KMS-11 (cell line): ENCODE data around the gene CCDC170.

ENCODE experiments used
- H2AFZ ChIP-seq: fragments of 200-600 bp; sonication (generic); 2 replicates; pipeline ENCODE4 v1.6.1; 2016; ENCODE audit warnings: antibody characterized with exemption, mixed run types, low read depth
- H3K27ac ChIP-seq: fragments of 200-600 bp; sonication (generic); 2 replicates; pipeline ENCODE4 v1.6.1; 2016; ENCODE audit warnings: mild to moderate bottlenecking, mixed run types
- H3K27me3 ChIP-seq: fragments of 200-600 bp; sonication (generic); 2 replicates; pipeline ENCODE4 v1.6.1; 2017; ENCODE audit warnings: mild to moderate bottlenecking, low read depth, mixed run types, moderate library complexity; ENCODE audit not compliant: insufficient read depth
- H3K36me3 ChIP-seq: fragments of 200-600 bp; sonication (generic); 2 replicates; pipeline ENCODE4 v1.6.1; 2017; ENCODE audit warnings: mild to moderate bottlenecking, mixed run types; ENCODE audit not compliant: insufficient read depth
- H3K4me1 ChIP-seq: fragments of 200-600 bp; sonication (generic); 2 replicates; pipeline ENCODE4 v1.6.1; 2016; ENCODE audit warnings: mild to moderate bottlenecking, low read depth, mixed run types; ENCODE audit not compliant: poor library complexity, severe bottlenecking
- H3K4me2 ChIP-seq: fragments of 200-600 bp; sonication (generic); 2 replicates; pipeline ENCODE4 v1.7.0; 2016; ENCODE audit warnings: mild to moderate bottlenecking, mixed run types
- H3K4me3 ChIP-seq: fragments of 200-600 bp; sonication (generic); IDR thresholded peaks from 2 replicates; pipeline ENCODE4 v1.6.1; 2017; ENCODE audit warnings: low read depth, low read length, mixed read lengths; ENCODE audit not compliant: insufficient read depth
- H3K79me2 ChIP-seq: fragments of 200-600 bp; sonication (generic); 2 replicates; pipeline ENCODE4 v1.6.1; 2016; ENCODE audit warnings: low read depth, mixed run types; ENCODE audit not compliant: insufficient read depth
- H3K9ac ChIP-seq: fragments of 200-600 bp; sonication (generic); 2 replicates; pipeline ENCODE4 v1.6.1; 2016; ENCODE audit warnings: mild to moderate bottlenecking, mixed run types
- H4K20me1 ChIP-seq: fragments of 200-600 bp; sonication (generic); 2 replicates; pipeline ENCODE4 v1.6.1; 2016; ENCODE audit warnings: mild to moderate bottlenecking, mixed run types; ENCODE audit not compliant: insufficient read depth
- TF ChIP-seq, protein P1 (sequence below): fragments of 200-600 bp; sonication (generic); conservative IDR thresholded peaks from 2 replicates; pipeline ENCODE4 v1.6.1; 2017; ENCODE audit warnings: low read depth, mild to moderate bottlenecking, antibody characterized with exemption, low read length, moderate library complexity, mixed read lengths

CCDC170 gene

GRCh38 chr6:151592449-151593159, 98.8 kb downstream of the CCDC170 start:
- no peaks in the 10 kb centered on the region for H3K79me2 ChIP-seq
- H3K4me3 ChIP-seq: no peak overlapping the region
- H4K20me1 ChIP-seq: no peaks in the 10 kb centered on the region
- H3K36me3 ChIP-seq: no peaks in the 10 kb centered on the region
- no peak overlapping the region for H3K9ac ChIP-seq
- TF ChIP-seq, protein P1, sequence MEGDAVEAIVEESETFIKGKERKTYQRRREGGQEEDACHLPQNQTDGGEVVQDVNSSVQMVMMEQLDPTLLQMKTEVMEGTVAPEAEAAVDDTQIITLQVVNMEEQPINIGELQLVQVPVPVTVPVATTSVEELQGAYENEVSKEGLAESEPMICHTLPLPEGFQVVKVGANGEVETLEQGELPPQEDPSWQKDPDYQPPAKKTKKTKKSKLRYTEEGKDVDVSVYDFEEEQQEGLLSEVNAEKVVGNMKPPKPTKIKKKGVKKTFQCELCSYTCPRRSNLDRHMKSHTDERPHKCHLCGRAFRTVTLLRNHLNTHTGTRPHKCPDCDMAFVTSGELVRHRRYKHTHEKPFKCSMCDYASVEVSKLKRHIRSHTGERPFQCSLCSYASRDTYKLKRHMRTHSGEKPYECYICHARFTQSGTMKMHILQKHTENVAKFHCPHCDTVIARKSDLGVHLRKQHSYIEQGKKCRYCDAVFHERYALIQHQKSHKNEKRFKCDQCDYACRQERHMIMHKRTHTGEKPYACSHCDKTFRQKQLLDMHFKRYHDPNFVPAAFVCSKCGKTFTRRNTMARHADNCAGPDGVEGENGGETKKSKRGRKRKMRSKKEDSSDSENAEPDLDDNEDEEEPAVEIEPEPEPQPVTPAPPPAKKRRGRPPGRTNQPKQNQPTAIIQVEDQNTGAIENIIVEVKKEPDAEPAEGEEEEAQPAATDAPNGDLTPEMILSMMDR: no peak
- no peak overlapping the region for H3K4me2 ChIP-seq
- no peak overlapping the region for H2AFZ ChIP-seq
- no peak overlapping the region for H3K27ac ChIP-seq
- no peaks in the 10 kb centered on the region for H3K27me3 ChIP-seq
- no peaks in the 10 kb centered on the region for H3K4me1 ChIP-seq

GRCh38 chr6:151609146-151609902, 115.5 kb downstream of the CCDC170 start:
- no peak overlapping the region for H3K4me2 ChIP-seq
- TF ChIP-seq, protein P1: no peak
- no peaks in the 10 kb centered on the region for H4K20me1 ChIP-seq
- H3K27ac ChIP-seq: no peak overlapping the region
- H3K4me1 ChIP-seq: no peaks in the 10 kb centered on the region
- H3K4me3 ChIP-seq: no peak overlapping the region
- no peak overlapping the region for H3K9ac ChIP-seq
- H2AFZ ChIP-seq: no peak overlapping the region
- no peaks in the 10 kb centered on the region for H3K27me3 ChIP-seq
- H3K79me2 ChIP-seq: no peaks in the 10 kb centered on the region
- no peaks in the 10 kb centered on the region for H3K36me3 ChIP-seq

DNA sequence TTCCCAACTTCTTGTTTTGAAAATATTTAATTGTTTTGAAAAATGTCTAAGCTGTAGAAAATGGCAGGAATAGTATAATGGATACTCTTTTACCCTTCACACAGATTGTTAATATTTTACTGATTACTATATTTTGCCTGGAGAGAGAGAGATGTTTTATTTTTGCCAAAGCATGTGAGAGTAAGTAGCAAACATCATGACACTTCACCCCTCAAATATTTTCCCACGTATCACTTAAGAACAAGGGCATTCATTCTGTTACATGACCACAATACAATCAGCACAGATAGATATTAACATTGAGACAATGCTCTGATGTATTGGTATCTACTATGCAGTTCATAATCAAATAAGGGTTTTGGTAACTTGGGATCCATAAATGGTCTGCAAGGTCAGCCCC, 116.5 kb downstream of the CCDC170 start:
- Histone ChIP-seq H3K9ac (no peak overlapping the region), H3K36me3 (no peaks in the 10 kb centered on the region), H4K20me1 (no peaks in the 10 kb centered on the region), H2AFZ (no peak overlapping the region), H3K27ac (no peak overlapping the region), H3K4me3 (no peak overlapping the region), H3K27me3 (no peaks in the 10 kb centered on the region), H3K4me2 (no peak overlapping the region), H3K4me1 (no peaks in the 10 kb centered on the region), H3K79me2 (no peaks in the 10 kb centered on the region)
- TF ChIP-seq, protein P1: no peak

DNA sequence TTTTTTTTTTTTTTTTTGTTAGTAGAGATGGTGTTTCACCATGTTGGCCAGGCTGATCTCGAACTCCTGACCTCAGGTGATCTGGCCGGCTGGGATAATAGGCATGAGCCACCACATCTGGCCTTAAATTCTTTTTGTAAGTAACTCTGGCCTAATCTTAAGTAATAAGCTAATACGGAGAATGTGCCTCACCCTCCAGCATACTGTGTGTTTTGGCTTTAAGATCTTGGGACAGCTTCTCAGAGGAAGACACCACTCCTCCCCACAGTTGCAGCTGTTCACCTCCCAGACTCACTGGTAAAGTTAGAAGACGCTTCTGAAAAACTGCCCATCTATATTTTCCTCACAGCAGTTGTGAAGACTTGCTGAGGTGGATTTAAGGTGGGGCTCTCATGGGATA, 120.8 kb downstream of the CCDC170 start:
- no peak overlapping the region for H3K4me3 ChIP-seq
- H3K27me3 ChIP-seq: no peaks in the 10 kb centered on the region
- no peak overlapping the region for H3K27ac ChIP-seq
- no peaks in the 10 kb centered on the region for H3K79me2 ChIP-seq
- no peak overlapping the region for H3K9ac ChIP-seq
- H3K36me3 ChIP-seq: no peaks in the 10 kb centered on the region
- H4K20me1 ChIP-seq: no peaks in the 10 kb centered on the region
- H3K4me1 ChIP-seq: no peaks in the 10 kb centered on the region
- no peak overlapping the region for H2AFZ ChIP-seq
- TF ChIP-seq, protein P1: no peak
- H3K4me2 ChIP-seq: no peak overlapping the region
